GM23338 (cell line): ENCODE measurements around the gene AHNAK2. TPM values are rescaled to one million over a fixed set of nuclear protein-coding genes. Genes with fewer than 3 reads are reported as not detected.

ENCODE experiments used
- ATAC-seq: fragments of 200-7000 bp; cut with Tn5 transposase; 3 replicates; pipeline ENCODE4 v1.9.1; 2020
- DNase-seq: peaks from one replicate; pipeline ENCODE4 v3.0.0-alpha.2; 2015; ENCODE audit warnings: low spot score
- H2AFZ ChIP-seq: fragments of 200-600 bp; sonication (generic); 2 replicates; pipeline ENCODE4 v1.8.0; 2016; ENCODE audit warnings: antibody characterized with exemption, mild to moderate bottlenecking, moderate library complexity
- H3F3A ChIP-seq: fragments of 200-600 bp; sonication (generic); replicated peaks from 2 replicates; pipeline ENCODE4 v1.8.0; 2017; ENCODE audit warnings: antibody characterized with exemption, mixed run types, low read depth
- H3K27ac ChIP-seq: fragments of 200-600 bp; sonication (generic); 2 replicates; pipeline ENCODE4 v1.6.1; 2016; ENCODE audit warnings: low read depth
- H3K27me3 ChIP-seq: fragments of 200-600 bp; sonication (generic); 2 replicates; pipeline ENCODE4 v1.8.0; 2016; ENCODE audit warnings: mild to moderate bottlenecking, mixed run types, moderate library complexity; ENCODE audit not compliant: insufficient read depth
- H3K36me3 ChIP-seq: fragments of 200-600 bp; sonication (generic); 2 replicates; pipeline ENCODE4 v1.8.0; 2016; ENCODE audit warnings: mild to moderate bottlenecking; ENCODE audit not compliant: insufficient read depth
- H3K4me1 ChIP-seq: fragments of 200-600 bp; sonication (generic); 2 replicates; pipeline ENCODE4 v1.8.0; 2016; ENCODE audit warnings: mild to moderate bottlenecking, moderate library complexity; ENCODE audit not compliant: insufficient read depth
- H3K4me2 ChIP-seq: fragments of 200-600 bp; sonication (generic); 2 replicates; pipeline ENCODE4 v1.7.1; 2017; ENCODE audit warnings: mixed run types
- H3K4me3 ChIP-seq: fragments of 200-600 bp; sonication (generic); 2 replicates; pipeline ENCODE4 v1.6.1; 2016; ENCODE audit warnings: mixed run types
- H3K79me2 ChIP-seq: fragments of 200-600 bp; sonication (generic); replicated peaks from 2 replicates; pipeline ENCODE4 v1.8.0; 2017; ENCODE audit warnings: mild to moderate bottlenecking; ENCODE audit not compliant: insufficient read depth
- H3K9me2 ChIP-seq: fragments of 200-600 bp; sonication (generic); 2 replicates; pipeline ENCODE4 v1.8.0; 2017; ENCODE audit not compliant: insufficient read depth
- H4K20me1 ChIP-seq: fragments of 200-600 bp; sonication (generic); replicated peaks from 2 replicates; pipeline ENCODE4 v1.8.0; 2017; ENCODE audit warnings: mild to moderate bottlenecking; ENCODE audit not compliant: insufficient read depth
- H3K27ac Mint-ChIP-seq: 2 replicates; pipeline ENCODE4 v1.8.0; 2020; ENCODE audit warnings: inconsistent platforms, mild to moderate bottlenecking, moderate library complexity, mixed read lengths
- H3K27me3 Mint-ChIP-seq: 3 replicates; pipeline ENCODE4 v1.8.0; 2022; ENCODE audit warnings: low read depth, mild to moderate bottlenecking, moderate library complexity, mixed read lengths, inconsistent platforms; ENCODE audit not compliant: insufficient read depth, poor library complexity
- H3K36me3 Mint-ChIP-seq: 3 replicates; pipeline ENCODE4 v1.8.0; 2021; ENCODE audit warnings: low read depth, mild to moderate bottlenecking, inconsistent platforms, moderate library complexity, mixed read lengths
- H3K4me1 Mint-ChIP-seq: 3 replicates; pipeline ENCODE4 v1.8.0; 2020; ENCODE audit warnings: mild to moderate bottlenecking, inconsistent platforms, mixed read lengths
- H3K4me3 Mint-ChIP-seq: 3 replicates; pipeline ENCODE4 v1.8.0; 2021; ENCODE audit warnings: moderate library complexity, mild to moderate bottlenecking, inconsistent platforms, mixed read lengths
- H3K9me3 Mint-ChIP-seq: 3 replicates; pipeline ENCODE4 v1.8.0; 2020; ENCODE audit warnings: moderate library complexity, mild to moderate bottlenecking, inconsistent platforms, mixed read lengths
- CREB1 ChIP-seq: fragments of 250-450 bp; sonication (Bioruptor Pico); IDR thresholded peaks from 2 replicates; pipeline ENCODE4 v1.5.0; 2020; ENCODE audit warnings: low read depth, mild to moderate bottlenecking, moderate library complexity
- CTCF ChIP-seq, 2 experiments: fragments of 200-600 bp in 1 of 2; sonication (generic) in 1 of 2; conservative IDR thresholded peaks; 2 replicates each; pipeline versions ENCODE4 v1.5.1 to v1.6.1; 2016 to 2017; ENCODE audit warnings: antibody characterized with exemption in 2 of 2, low read depth in 2 of 2, mild to moderate bottlenecking in 2 of 2, moderate library complexity in 1 of 2
- EZH2 ChIP-seq: fragments of 200-600 bp; sonication (generic); IDR thresholded peaks from one replicate; pipeline ENCODE4 v1.8.0; 2017; ENCODE audit warnings: antibody characterized with exemption, mild to moderate bottlenecking, low read depth; ENCODE audit not compliant: unreplicated experiment
- EZH2phosphoT487 ChIP-seq: fragments of 200-600 bp; sonication (generic); IDR thresholded peaks from one replicate; pipeline ENCODE4 v1.8.1; 2018; ENCODE audit warnings: antibody characterized with exemption; ENCODE audit not compliant: unreplicated experiment
- JUNB ChIP-seq: IDR thresholded peaks from one replicate; pipeline ENCODE4 v1.6.1; 2016; ENCODE audit warnings: antibody characterized with exemption; ENCODE audit not compliant: unreplicated experiment
- NANOG ChIP-seq: IDR thresholded peaks from 2 replicates; pipeline ENCODE4 v1.6.1; 2016; ENCODE audit warnings: antibody characterized with exemption, borderline replicate concordance
- POLR2AphosphoS5 ChIP-seq: IDR thresholded peaks from 2 replicates; pipeline ENCODE4 v1.6.1; 2016; ENCODE audit warnings: antibody characterized with exemption, low read depth
- REST ChIP-seq: IDR thresholded peaks from one replicate; pipeline ENCODE4 v1.6.1; 2018; ENCODE audit warnings: antibody characterized with exemption; ENCODE audit not compliant: unreplicated experiment
- STAT1 ChIP-seq: IDR thresholded peaks from one replicate; pipeline ENCODE4 v1.6.1; 2016; ENCODE audit warnings: antibody characterized with exemption; ENCODE audit not compliant: unreplicated experiment
- ZNF114 ChIP-seq: fragments of 250-450 bp; sonication (Bioruptor Pico); IDR thresholded peaks from 2 replicates; pipeline ENCODE4 v1.5.0; 2020; ENCODE audit warnings: mild to moderate bottlenecking, moderate library complexity
- ZNF331 ChIP-seq: fragments of 250-450 bp; sonication (Bioruptor Pico); IDR thresholded peaks from 2 replicates; pipeline ENCODE4 v1.5.0; 2020; ENCODE audit warnings: low read depth, mild to moderate bottlenecking, moderate library complexity
- ZNF462 ChIP-seq: fragments of 250-450 bp; sonication (Bioruptor Pico); IDR thresholded peaks from 2 replicates; pipeline ENCODE4 v1.5.0; 2020; ENCODE audit warnings: mild to moderate bottlenecking, moderate library complexity
- polyA plus RNA-seq: library from polyadenylated mRNA; unstranded; fragments of >200 nt; fragmentation: Nextera tagmentation; extraction: Ambion mirVana; gene quantifications from 2 replicates; pipeline ENCODE4 v1.2.1, GENCODE V29; 2016
- total RNA-seq: library from RNA; depleted of rRNA; stranded (reverse); fragments of >200 nt; shearing (Covaris generic); gene quantifications from 2 replicates; pipeline ENCODE4 v1.2.3, GENCODE V29; 2014

AHNAK2 gene
- total and polyA plus RNA-seq, 2 experiments from 2014 or later, result 1.1 to 2.6 TPM

GRCh38 chr14:104898870-104899510, 79.2 kb downstream of the AHNAK2 start (continued):
- TF ChIP-seq ZNF114 (CRISPR knock-in tag) (no peak), JUNB (no peak), REST (no peak), EZH2 (no peak), EZH2phosphoT487 (no peak), STAT1 (no peak)

GRCh38 chr14:104898195-104898558, 80.0 kb downstream of the AHNAK2 start:
- H3F3A ChIP-seq, result no peaks in the 10 kb centered on the region
- no peak overlapping the region for H3K4me3 ChIP-seq
- no peak for ATAC-seq
- H3K4me3 Mint-ChIP-seq, result no peak overlapping the region
- H3K36me3 Mint-ChIP-seq, result no peaks in the 10 kb centered on the region
- no peak for DNase-seq
- H3K4me1 ChIP-seq, result no peaks in the 10 kb centered on the region
- no peaks in the 10 kb centered on the region for H3K79me2 ChIP-seq
- no peak overlapping the region for H3K4me2 ChIP-seq
- H4K20me1 ChIP-seq, result no peaks in the 10 kb centered on the region
- no peak overlapping the region for H3K27ac ChIP-seq
- H2AFZ ChIP-seq, result no peak overlapping the region
- peaks cover 5% of the 10 kb centered on the region; the same call in 2 of the 3 replicates for H3K4me1 Mint-ChIP-seq
- H3K36me3 ChIP-seq, result no peaks in the 10 kb centered on the region
- no peaks in the 10 kb centered on the region for H3K9me3 Mint-ChIP-seq
- H3K27ac Mint-ChIP-seq, result no peak overlapping the region
- no peaks in the 10 kb centered on the region for H3K27me3 ChIP-seq
- H3K9me2 ChIP-seq, result no peaks in the 10 kb centered on the region
- H3K27me3 Mint-ChIP-seq, result peaks cover 22% of the 10 kb centered on the region
- TF ChIP-seq CTCF (conservative IDR thresholded peaks at IDR 0.05; ENCODE audit: low read depth in 2 of 2) (no peak), POLR2AphosphoS5 (no peak), ZNF462 (CRISPR knock-in tag) (no peak), STAT1 (no peak), NANOG (no peak), ZNF331 (no peak), EZH2phosphoT487 (no peak), EZH2 (no peak), CREB1 (no peak)
